Lung (tissue), 12 donors: ENCODE data around the gene CPEB2. TPM values are rescaled to one million over a fixed set of nuclear protein-coding genes. Genes with fewer than 3 reads are reported as not detected.

Experiments used
- ATAC-seq: fragments of 200-7000 bp; cut with Tn5 transposase; one replicate; pipeline ENCODE4 v1.9.1; 2020; ENCODE audit warnings: moderate number of reproducible peaks; ENCODE audit not compliant: insufficient read depth, low FRiP score
- DNase-seq, 3 donors: peaks; one replicate each; pipeline ENCODE4 v3.0.0-alpha.2; 2013 to 2017
- H3K27ac ChIP-seq, 2 donors: one replicate each; pipeline ENCODE4 v1.5.1; 2013; ENCODE audit warnings: mild to moderate bottlenecking in 2 of 2, moderate library complexity in 2 of 2, control low read depth in 1 of 2, inconsistent platforms in 1 of 2, low read depth in 1 of 2, low read length in 1 of 2
- H3K27me3 ChIP-seq, 3 donors: one replicate each; pipeline ENCODE4 v1.5.1; 2013; ENCODE audit warnings: low read length in 2 of 3; ENCODE audit not compliant: control insufficient read depth in 3 of 3, insufficient read depth in 3 of 3
- H3K36me3 ChIP-seq, 4 donors: one replicate each; pipeline ENCODE4 v1.5.1; 2013; ENCODE audit warnings: low read length in 4 of 4, mild to moderate bottlenecking in 1 of 4, moderate library complexity in 1 of 4; ENCODE audit not compliant: control insufficient read depth in 4 of 4, insufficient read depth in 4 of 4
- H3K4me1 ChIP-seq, 5 donors: one replicate each; pipeline ENCODE4 v1.5.1; 2013; ENCODE audit warnings: low read length in 5 of 5, mild to moderate bottlenecking in 2 of 5, moderate library complexity in 1 of 5; ENCODE audit not compliant: control insufficient read depth in 5 of 5, insufficient read depth in 5 of 5
- H3K4me3 ChIP-seq: one replicate; pipeline ENCODE4 v1.5.1; 2013; ENCODE audit warnings: mild to moderate bottlenecking, control low read depth, moderate library complexity
- H3K9ac ChIP-seq, 2 donors: one replicate each; pipeline ENCODE4 v1.5.1; 2013; ENCODE audit warnings: low read length in 2 of 2, control low read depth in 1 of 2; ENCODE audit not compliant: insufficient read depth in 1 of 2
- H3K9me3 ChIP-seq, 4 donors: one replicate each; pipeline ENCODE4 v1.5.1; 2013; ENCODE audit warnings: low read length in 3 of 4, mild to moderate bottlenecking in 1 of 4, moderate library complexity in 1 of 4; ENCODE audit not compliant: control insufficient read depth in 4 of 4, insufficient read depth in 3 of 4
- WGBS, 2 donors: extraction: QIAGEN DNeasy Blood & Tissue Kit; methylation state at CpG; one replicate each; pipeline ENCODE4 v1.1.7; 2013; 5-methylcytosine and 5-hydroxymethylcytosine counted together
- polyA plus RNA-seq, 2 donors: library from polyadenylated mRNA; stranded (reverse); fragments of 200-250 nt; gene quantifications; one replicate each; pipeline ENCODE4 v1.2.1, GENCODE V29; 2013
- total RNA-seq, 2 donors: library from RNA; depleted of rRNA in 1 of 2; stranded (reverse); fragments of >200 nt in 1 of 2; gene quantifications; one replicate each; pipeline ENCODE4 v1.2.1, GENCODE V29; 2014 to 2021
- TF ChIP-seq, protein P1 (sequence below): IDR thresholded peaks from 2 replicates; pipeline ENCODE4 v1.5.1; 2012; ENCODE audit warnings: mild to moderate bottlenecking; ENCODE audit errors: control extremely low read depth, extremely low read depth
- donor health status: control.
- donor health status: control.
- donor health status: Bipolar disorder and iron deficiency.
- donor health status: healthy.
- donor health status: DM: yes; HTN: yes; CAD: no.

The CPEB2 gene
- total and polyA plus RNA-seq, 4 donors, result 4.8 to 29.9 (median 14.2) TPM

DNA sequence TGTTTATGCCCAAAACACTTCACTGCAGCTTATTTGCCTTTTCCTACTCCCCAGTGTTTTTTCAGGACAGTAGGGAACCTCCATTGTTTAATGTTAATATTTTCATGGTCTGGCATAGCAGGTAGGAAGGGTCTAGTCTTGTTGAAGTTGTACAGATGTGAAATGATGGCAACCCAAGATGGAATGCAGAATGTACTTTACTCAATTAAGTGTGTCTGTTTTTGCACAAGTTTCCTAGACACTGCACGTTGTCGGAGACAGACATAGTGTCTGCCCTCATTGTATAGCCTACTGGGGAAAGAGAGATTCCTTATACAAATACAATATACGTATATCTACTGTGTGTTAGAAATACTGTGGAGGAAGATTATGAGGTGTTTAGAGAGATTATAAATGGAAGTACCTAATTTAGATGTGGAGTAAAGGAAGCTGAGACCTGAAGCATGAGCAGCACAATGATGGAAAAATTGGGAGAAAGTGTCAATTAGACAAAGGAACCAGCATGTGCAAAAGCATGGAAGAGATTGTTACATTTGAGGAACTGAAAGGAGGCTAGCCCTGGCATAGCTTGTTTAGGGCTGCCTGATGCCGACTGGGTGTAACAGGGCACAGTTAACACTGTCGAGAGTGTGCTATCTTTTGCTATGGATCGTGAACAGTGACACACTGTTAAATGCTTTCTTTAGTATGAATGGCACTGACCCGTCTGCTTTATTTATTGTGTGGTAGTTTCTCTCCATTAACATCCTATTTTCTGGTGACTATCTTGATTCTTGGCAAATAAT is 18.4 kb downstream of the CPEB2 start:
- TF ChIP-seq, protein P1, sequence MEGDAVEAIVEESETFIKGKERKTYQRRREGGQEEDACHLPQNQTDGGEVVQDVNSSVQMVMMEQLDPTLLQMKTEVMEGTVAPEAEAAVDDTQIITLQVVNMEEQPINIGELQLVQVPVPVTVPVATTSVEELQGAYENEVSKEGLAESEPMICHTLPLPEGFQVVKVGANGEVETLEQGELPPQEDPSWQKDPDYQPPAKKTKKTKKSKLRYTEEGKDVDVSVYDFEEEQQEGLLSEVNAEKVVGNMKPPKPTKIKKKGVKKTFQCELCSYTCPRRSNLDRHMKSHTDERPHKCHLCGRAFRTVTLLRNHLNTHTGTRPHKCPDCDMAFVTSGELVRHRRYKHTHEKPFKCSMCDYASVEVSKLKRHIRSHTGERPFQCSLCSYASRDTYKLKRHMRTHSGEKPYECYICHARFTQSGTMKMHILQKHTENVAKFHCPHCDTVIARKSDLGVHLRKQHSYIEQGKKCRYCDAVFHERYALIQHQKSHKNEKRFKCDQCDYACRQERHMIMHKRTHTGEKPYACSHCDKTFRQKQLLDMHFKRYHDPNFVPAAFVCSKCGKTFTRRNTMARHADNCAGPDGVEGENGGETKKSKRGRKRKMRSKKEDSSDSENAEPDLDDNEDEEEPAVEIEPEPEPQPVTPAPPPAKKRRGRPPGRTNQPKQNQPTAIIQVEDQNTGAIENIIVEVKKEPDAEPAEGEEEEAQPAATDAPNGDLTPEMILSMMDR, result no peak
- Histone ChIP-seq H3K27me3 (no peaks in the 10 kb centered on the region), H3K9ac (no peak overlapping the region), H3K9me3 (no peaks in the 10 kb centered on the region), H3K36me3 (peaks cover 1 to 16% (median 8%) of the 10 kb centered on the region in 4 donors), H3K4me1 (peaks cover 0 to 24% (median 9%) of the 10 kb centered on the region in 5 donors), H3K27ac (peak overlapping the region in 1 of 2 donors; percentile 6), H3K4me3 (no peak overlapping the region)
- WGBS, 2 donors, result 91% methylated on average over 7 of the region's 7 CpGs
- DNase-seq (no peak), ATAC-seq (no peak)

DNA sequence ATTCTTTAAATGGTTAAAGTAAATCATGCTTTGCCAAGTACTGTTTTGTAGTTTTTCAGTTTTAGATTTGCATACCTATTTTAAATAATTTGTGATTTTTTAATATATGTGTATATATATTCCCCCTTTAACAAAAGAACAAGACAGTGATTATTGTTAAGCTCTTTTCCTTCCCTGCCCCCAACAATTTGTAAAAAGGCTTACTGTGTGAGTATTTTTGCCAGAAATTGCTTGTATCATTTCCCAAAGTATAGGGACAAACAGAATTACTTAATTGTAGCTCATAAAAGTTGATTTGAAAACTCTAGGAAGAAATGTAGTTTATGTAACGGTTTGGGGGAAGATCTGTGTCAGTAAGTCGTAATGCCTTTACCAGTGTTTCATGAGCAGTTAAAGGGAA is 19.0 kb downstream of the CPEB2 start:
- no peak for ATAC-seq
- H3K4me3 ChIP-seq, result no peak overlapping the region
- DNase-seq, result peak in 2 of 3 donors; percentile 52 to 64
- no peak overlapping the region for H3K9ac ChIP-seq
- TF ChIP-seq, protein P1, result no peak
- no peak overlapping the region for H3K27ac ChIP-seq
- 38 to 40% methylated on average over 2 of the region's 2 CpGs for WGBS, 2 donors
- H3K4me1 ChIP-seq, result peaks cover 0 to 24% (median 9%) of the 10 kb centered on the region in 5 donors
- no peaks in the 10 kb centered on the region for H3K9me3 ChIP-seq
- H3K27me3 ChIP-seq, result no peaks in the 10 kb centered on the region
- H3K36me3 ChIP-seq, result peaks cover 0 to 17% (median 8%) of the 10 kb centered on the region in 4 donors

DNA sequence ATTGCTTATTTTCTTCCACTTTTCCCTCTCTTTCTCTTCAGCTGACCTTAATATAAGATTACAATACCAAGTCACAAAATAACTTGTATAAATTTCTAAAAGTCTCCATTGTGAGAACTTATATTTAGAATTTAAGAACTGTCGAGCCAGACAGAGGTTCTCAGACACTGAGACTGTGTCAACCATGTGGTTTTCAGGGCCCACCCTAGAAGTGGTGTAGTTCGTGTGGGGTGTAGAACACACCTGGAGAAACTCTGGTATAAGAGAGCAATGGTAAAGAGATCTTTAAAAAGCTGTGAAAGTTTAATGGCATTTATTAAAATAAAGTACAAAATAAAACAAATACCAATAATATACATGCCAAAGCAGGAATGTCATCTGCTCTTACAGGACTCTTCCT is 19.7 kb downstream of the CPEB2 start:
- H3K4me1 ChIP-seq, result peaks cover 0 to 21% (median 9%) of the 10 kb centered on the region in 5 donors
- no peaks in the 10 kb centered on the region for H3K9me3 ChIP-seq
- H3K36me3 ChIP-seq, result peaks cover 0 to 16% (median 8%) of the 10 kb centered on the region in 4 donors
- no peak overlapping the region for H3K27ac ChIP-seq
- no peaks in the 10 kb centered on the region for H3K27me3 ChIP-seq
- DNase-seq (no peak), ATAC-seq (no peak)
- H3K9ac ChIP-seq, result no peak overlapping the region
- TF ChIP-seq, protein P1, result no peak
- H3K4me3 ChIP-seq, result no peak overlapping the region
- 78 to 86% methylated on average over 2 of the region's 2 CpGs for WGBS, 2 donors
